HEK293T (cell line): ENCODE measurements around the gene YWHAH.

ENCODE experiments used
- BHLHE40 ChIP-seq: fragments of 450-650 bp; IDR thresholded peaks from 2 replicates; pipeline ENCODE4 v1.6.1; 2016; ENCODE audit warnings: mild to moderate bottlenecking, moderate library complexity, borderline replicate concordance
- CTBP1 ChIP-seq: fragments of 450-650 bp; IDR thresholded peaks from 2 replicates; pipeline ENCODE4 v1.6.1; 2016; ENCODE audit warnings: borderline replicate concordance
- ELF4 ChIP-seq: fragments of 450-650 bp; IDR thresholded peaks from 2 replicates; pipeline ENCODE4 v1.6.1; 2017; ENCODE audit warnings: antibody characterized with exemption
- FOXA1 ChIP-seq: fragments of 450-650 bp; IDR thresholded peaks from 2 replicates; pipeline ENCODE4 v1.6.1; 2016; ENCODE audit warnings: mild to moderate bottlenecking
- FOXK2 ChIP-seq: fragments of 450-650 bp; IDR thresholded peaks from 2 replicates; pipeline ENCODE4 v1.6.1; 2016; ENCODE audit warnings: mild to moderate bottlenecking
- FOXM1 ChIP-seq: fragments of 450-650 bp; IDR thresholded peaks from 2 replicates; pipeline ENCODE4 v1.6.1; 2017; ENCODE audit warnings: mild to moderate bottlenecking, borderline replicate concordance
- L3MBTL2 ChIP-seq: fragments of 450-650 bp; conservative IDR thresholded peaks from 2 replicates; pipeline ENCODE4 v1.6.1; 2016; ENCODE audit warnings: mild to moderate bottlenecking
- LEF1 ChIP-seq: fragments of 450-650 bp; IDR thresholded peaks from 2 replicates; pipeline ENCODE4 v1.6.1; 2017; ENCODE audit warnings: mild to moderate bottlenecking, borderline replicate concordance
- NFRKB ChIP-seq: fragments of 450-650 bp; IDR thresholded peaks from 2 replicates; pipeline ENCODE4 v1.6.1; 2016; ENCODE audit warnings: mild to moderate bottlenecking, moderate library complexity
- PKNOX1 ChIP-seq: fragments of 450-650 bp; IDR thresholded peaks from 2 replicates; pipeline ENCODE4 v1.6.1; 2016
- SP1 ChIP-seq: fragments of 450-650 bp; IDR thresholded peaks from 2 replicates; pipeline ENCODE4 v1.6.1; 2017
- SUZ12 ChIP-seq: fragments of 450-650 bp; IDR thresholded peaks from 2 replicates; pipeline ENCODE4 v1.6.1; 2016; ENCODE audit warnings: mild to moderate bottlenecking
- TARDBP ChIP-seq: fragments of 450-650 bp; IDR thresholded peaks from 2 replicates; pipeline ENCODE4 v1.6.1; 2016
- ZNF384 ChIP-seq: fragments of 450-650 bp; IDR thresholded peaks from 2 replicates; pipeline ENCODE4 v1.6.1; 2016

- TF ChIP-seq SP1 = no peak
- TF ChIP-seq FOXM1 = no peak
- TF ChIP-seq PKNOX1 = no peak
- TF ChIP-seq BHLHE40 = no peak
- TF ChIP-seq NFRKB = no peak
- no peak for TF ChIP-seq FOXA1
- TF ChIP-seq FOXK2 = no peak
- no peak for TF ChIP-seq TARDBP
- no peak for TF ChIP-seq CTBP1
- TF ChIP-seq SUZ12 = no peak
- TF ChIP-seq ZNF384 = no peak
- no peak for TF ChIP-seq ELF4
- no peak for TF ChIP-seq L3MBTL2
- TF ChIP-seq LEF1 = no peak
Measured at GRCh38 chr22:31905356-31905755, 39.0 kb upstream of the YWHAH start.
